Measurements from ENCODE around the gene MACROD2. TPM values are rescaled to one million over a fixed set of nuclear protein-coding genes. Genes with fewer than 3 reads are reported as not detected.

MACROD2 gene
- total RNA-seq, 1 donor from 2014 or later = 6.4 TPM

DNA sequence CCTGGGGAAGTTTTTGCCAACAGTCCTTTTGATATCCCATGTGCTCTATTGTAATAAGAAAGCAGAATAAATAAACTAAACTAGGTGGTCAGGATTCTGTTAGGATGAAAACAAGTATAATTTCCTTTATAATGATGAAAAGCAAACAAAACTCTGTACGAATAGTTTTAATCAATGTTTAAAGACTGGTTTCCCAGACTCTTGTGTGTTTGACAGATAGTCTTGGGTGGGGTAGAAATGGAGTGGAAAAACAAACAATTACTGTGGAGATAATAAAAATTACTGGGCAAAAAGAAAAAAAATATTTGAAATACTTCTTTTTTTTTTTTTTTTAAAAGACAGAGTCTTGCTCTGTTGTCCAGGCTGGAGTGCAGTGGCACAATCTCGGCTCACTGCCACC is 494.2 kb downstream of the MACROD2 start:
- Mint-ChIP-seq H3K36me3 (ENCODE audit: low read depth) (peaks cover 8% of the 10 kb centered on the region), H3K4me3 (no peak overlapping the region), H3K4me1 (no peaks in the 10 kb centered on the region), H3K9me3 (peaks cover 9% of the 10 kb centered on the region), H3K27me3 (ENCODE audit: low read depth) (no peaks in the 10 kb centered on the region), H3K27ac (ENCODE audit: unreplicated experiment) (no peak overlapping the region)
- TF ChIP-seq CTCF (conservative IDR thresholded peaks at IDR 0.05) = no peak
- DNase-seq (ENCODE audit: low read depth, low spot score) = no peak

GRCh38 chr20:14491436-14491835 is 496.1 kb downstream of the MACROD2 start:
- no peak for DNase-seq (ENCODE audit: low read depth, low spot score)
- no peak overlapping the region for H3K27ac Mint-ChIP-seq (ENCODE audit: unreplicated experiment)
- H3K4me1 Mint-ChIP-seq = no peaks in the 10 kb centered on the region
- H3K27me3 Mint-ChIP-seq (ENCODE audit: low read depth) = no peaks in the 10 kb centered on the region
- no peak overlapping the region for H3K4me3 Mint-ChIP-seq
- TF ChIP-seq CTCF (conservative IDR thresholded peaks at IDR 0.05) = no peak
- no peaks in the 10 kb centered on the region for H3K36me3 Mint-ChIP-seq (ENCODE audit: low read depth)
- no peaks in the 10 kb centered on the region for H3K9me3 Mint-ChIP-seq

GRCh38 chr20:14493408-14493807 is 498.1 kb downstream of the MACROD2 start:
- Mint-ChIP-seq H3K27ac (ENCODE audit: unreplicated experiment) (no peak overlapping the region), H3K36me3 (ENCODE audit: low read depth) (no peaks in the 10 kb centered on the region), H3K4me1 (peaks cover 6% of the 10 kb centered on the region), H3K27me3 (ENCODE audit: low read depth) (no peaks in the 10 kb centered on the region), H3K9me3 (no peaks in the 10 kb centered on the region), H3K4me3 (no peak overlapping the region)
- DNase-seq (ENCODE audit: low read depth, low spot score) = no peak
- TF ChIP-seq CTCF (conservative IDR thresholded peaks at IDR 0.05) = no peak

- Mint-ChIP-seq H3K4me1 (peaks cover 12% of the 10 kb centered on the region), H3K27me3 (ENCODE audit: low read depth) (no peaks in the 10 kb centered on the region), H3K9me3 (no peaks in the 10 kb centered on the region), H3K27ac (ENCODE audit: unreplicated experiment) (no peak overlapping the region), H3K36me3 (ENCODE audit: low read depth) (no peaks in the 10 kb centered on the region), H3K4me3 (no peak overlapping the region)
- no peak for DNase-seq (ENCODE audit: low read depth, low spot score)
- no peak for TF ChIP-seq CTCF (conservative IDR thresholded peaks at IDR 0.05)
Measured at GRCh38 chr20:14494355-14494754, 499.0 kb downstream of the MACROD2 start.

DNA sequence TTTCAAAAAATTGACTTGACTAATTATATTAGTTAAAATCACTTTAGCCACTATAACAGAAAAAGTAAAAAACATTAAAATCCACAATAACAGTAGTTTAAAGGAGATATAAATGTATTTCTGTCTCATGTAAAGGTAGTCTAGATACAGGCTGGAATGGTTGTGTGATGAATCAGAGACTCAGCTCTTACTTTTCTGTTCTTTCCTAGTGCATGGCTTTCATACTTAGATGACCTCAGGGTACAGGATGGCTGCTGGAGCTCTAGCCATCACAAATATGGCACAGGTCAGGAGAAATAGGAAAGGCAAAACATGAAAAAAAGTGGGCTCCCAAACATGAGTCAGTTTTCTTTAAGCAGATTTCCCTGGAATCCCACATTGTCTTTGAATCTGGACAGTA is 499.8 kb downstream of the MACROD2 start:
- no peak for TF ChIP-seq CTCF (conservative IDR thresholded peaks at IDR 0.05)
- Mint-ChIP-seq H3K4me1 (peaks cover 12% of the 10 kb centered on the region), H3K4me3 (no peak overlapping the region), H3K9me3 (no peaks in the 10 kb centered on the region), H3K27me3 (ENCODE audit: low read depth) (no peaks in the 10 kb centered on the region), H3K27ac (ENCODE audit: unreplicated experiment) (no peak overlapping the region), H3K36me3 (ENCODE audit: low read depth) (no peaks in the 10 kb centered on the region)
- DNase-seq (ENCODE audit: low read depth, low spot score) = no peak

- no peak for DNase-seq (ENCODE audit: low read depth, low spot score)
- TF ChIP-seq CTCF (conservative IDR thresholded peaks at IDR 0.05) = no peak
- Mint-ChIP-seq H3K4me3 (no peak overlapping the region), H3K27me3 (ENCODE audit: low read depth) (no peaks in the 10 kb centered on the region), H3K27ac (ENCODE audit: unreplicated experiment) (no peak overlapping the region), H3K9me3 (no peaks in the 10 kb centered on the region), H3K36me3 (ENCODE audit: low read depth) (no peaks in the 10 kb centered on the region), H3K4me1 (peaks cover 12% of the 10 kb centered on the region)
Measured at GRCh38 chr20:14497004-14497403, 501.7 kb downstream of the MACROD2 start.

Data from neural crest cell (in vitro differentiated cells).